Stimulated activated CD8-positive, alpha-beta memory T cell treated with anti-CD3 and anti-CD28 coated beads, Interleukin-4, amount 100 ng/mL, for 48 hours (primary cell): ENCODE measurements around the gene TNFAIP1.
"Not testable (repeated sequence)": the region's sequence is repeated elsewhere in the genome, so short reads cannot be mapped to it uniquely, and the experiment has no call there.

Experiments
- DNase-seq: peaks from one replicate; pipeline ENCODE4 v3.0.0-alpha.2; 2020

TNFAIP1 gene

GRCh38 chr17:28325211-28325610, 10.3 kb upstream of the TNFAIP1 start:
- DNase-seq, result no peak

- DNase-seq, result peak; percentile 12
Measured at GRCh38 chr17:28326114-28326513, 9.4 kb upstream of the TNFAIP1 start.

GRCh38 chr17:28327031-28327607, 8.4 kb upstream of the TNFAIP1 start:
- peak; percentile 46 for DNase-seq

GRCh38 chr17:28327709-28328108, 7.9 kb upstream of the TNFAIP1 start:
- no peak for DNase-seq

- peak; percentile 12 for DNase-seq
Measured at GRCh38 chr17:28328325-28328724, 7.2 kb upstream of the TNFAIP1 start.

- DNase-seq, result peak; percentile 20
Measured at GRCh38 chr17:28330671-28331070, 4.9 kb upstream of the TNFAIP1 start.

- DNase-seq, result no peak
Measured at GRCh38 chr17:28331891-28332420, 3.6 kb upstream of the TNFAIP1 start.

- DNase-seq, result no peak
Measured at GRCh38 chr17:28333083-28333746, 2.3 kb upstream of the TNFAIP1 start.

GRCh38 chr17:28334171-28334570, 1.4 kb upstream of the TNFAIP1 start:
- no peak for DNase-seq

- DNase-seq, result no peak
Measured at GRCh38 chr17:28334666-28335200, 828 bp upstream of the TNFAIP1 start.

GRCh38 chr17:28335959-28336871, 654 bp downstream of the TNFAIP1 start:
- no peak for DNase-seq

GRCh38 chr17:28338056-28338768, 2.7 kb downstream of the TNFAIP1 start:
- no peak for DNase-seq

GRCh38 chr17:28338769-28339212, 3.2 kb downstream of the TNFAIP1 start:
- DNase-seq, result not testable (repeated sequence)

GRCh38 chr17:28339431-28339830, 3.9 kb downstream of the TNFAIP1 start:
- DNase-seq, result no peak

GRCh38 chr17:28340374-28340773, 4.8 kb downstream of the TNFAIP1 start:
- DNase-seq, result no peak

GRCh38 chr17:28341516-28341915, 6.0 kb downstream of the TNFAIP1 start:
- DNase-seq, result no peak

- no peak for DNase-seq
Measured at GRCh38 chr17:28342313-28342712, 6.8 kb downstream of the TNFAIP1 start.

- DNase-seq, result no peak
Measured at GRCh38 chr17:28343491-28343932, 8.0 kb downstream of the TNFAIP1 start.

- no peak for DNase-seq
Measured at GRCh38 chr17:28344011-28344410, 8.4 kb downstream of the TNFAIP1 start.

GRCh38 chr17:28344435-28344901, 8.9 kb downstream of the TNFAIP1 start:
- no peak for DNase-seq

- no peak for DNase-seq
Measured at GRCh38 chr17:28345419-28346198, 10.0 kb downstream of the TNFAIP1 start.
